Measurements from ENCODE around the gene DLG5.

DLG5 gene

DNA sequence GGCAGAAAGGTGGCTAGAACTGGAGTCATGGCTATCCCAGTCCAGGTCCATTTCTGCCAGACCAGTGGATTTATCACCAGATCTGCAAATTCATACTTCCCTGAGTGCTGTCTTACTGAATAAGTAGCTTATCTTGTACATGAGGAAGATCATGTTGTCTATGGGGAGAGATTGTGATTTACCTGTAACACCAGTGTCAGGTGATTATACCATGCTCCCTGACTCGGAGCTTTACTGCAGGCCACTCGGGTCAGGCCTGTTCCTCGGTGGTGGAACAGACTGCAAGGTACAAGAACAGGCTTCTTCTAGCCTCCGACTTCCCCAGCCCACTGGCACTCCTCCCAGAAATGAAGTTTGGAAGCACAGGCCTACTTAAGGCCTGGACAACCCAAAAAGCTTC, 42.6 kb upstream of the DLG5 start:
- Histone ChIP-seq H3K4me3 (ENCODE audit: low read length) (no peak overlapping the region), H3K36me3 (replicated peaks; ENCODE audit: low read depth, low read length) (no peaks in the 10 kb centered on the region), H2AFZ (ENCODE audit: low read depth, low read length) (no peak overlapping the region), H3K79me2 (ENCODE audit: low read length) (no peaks in the 10 kb centered on the region), H3K9ac (ENCODE audit: low read length) (no peak overlapping the region), H4K20me1 (ENCODE audit: insufficient read depth, low read length) (no peaks in the 10 kb centered on the region), H3K4me1 (ENCODE audit: low read length) (no peaks in the 10 kb centered on the region; the same call in 1 of the 2 replicates), H3K9me3 (ENCODE audit: insufficient read depth, low read length) (no peaks in the 10 kb centered on the region), H3K4me2 (ENCODE audit: low read length) (no peak overlapping the region), H3K27me3 (ENCODE audit: low read depth, low read length) (no peaks in the 10 kb centered on the region), H3K27ac (ENCODE audit: low read length) (no peak overlapping the region)
- TF ChIP-seq CTCF (IDR thresholded peaks at IDR 0.05; ENCODE audit: low read depth, low read length) (no peak), EZH2phosphoT487 (IDR thresholded peaks at IDR 0.05; ENCODE audit: low read depth) (no peak)

GRCh38 chr10:77967611-77968022, 41.1 kb upstream of the DLG5 start:
- no peak overlapping the region for H3K27ac ChIP-seq (ENCODE audit: low read length)
- H3K4me1 ChIP-seq (ENCODE audit: low read length): no peaks in the 10 kb centered on the region; the same call in 1 of the 2 replicates
- no peak overlapping the region for H2AFZ ChIP-seq (ENCODE audit: low read depth, low read length)
- no peaks in the 10 kb centered on the region for H3K36me3 ChIP-seq (replicated peaks; ENCODE audit: low read depth, low read length)
- no peaks in the 10 kb centered on the region for H3K79me2 ChIP-seq (ENCODE audit: low read length)
- no peaks in the 10 kb centered on the region for H3K27me3 ChIP-seq (ENCODE audit: low read depth, low read length)
- H3K9me3 ChIP-seq (ENCODE audit: insufficient read depth, low read length): no peaks in the 10 kb centered on the region
- H4K20me1 ChIP-seq (ENCODE audit: insufficient read depth, low read length): no peaks in the 10 kb centered on the region
- no peak overlapping the region for H3K9ac ChIP-seq (ENCODE audit: low read length)
- H3K4me3 ChIP-seq (ENCODE audit: low read length): no peak overlapping the region
- no peak overlapping the region for H3K4me2 ChIP-seq (ENCODE audit: low read length)
- TF ChIP-seq EZH2phosphoT487 (IDR thresholded peaks at IDR 0.05; ENCODE audit: low read depth): no peak
- no peak for TF ChIP-seq CTCF (IDR thresholded peaks at IDR 0.05; ENCODE audit: low read depth, low read length)

GRCh38 chr10:77965294-77965693, 38.7 kb upstream of the DLG5 start:
- Histone ChIP-seq H4K20me1 (ENCODE audit: insufficient read depth, low read length) (no peaks in the 10 kb centered on the region), H3K79me2 (ENCODE audit: low read length) (no peaks in the 10 kb centered on the region), H3K36me3 (replicated peaks; ENCODE audit: low read depth, low read length) (no peaks in the 10 kb centered on the region), H3K9me3 (ENCODE audit: insufficient read depth, low read length) (no peaks in the 10 kb centered on the region), H2AFZ (ENCODE audit: low read depth, low read length) (no peak overlapping the region), H3K4me1 (ENCODE audit: low read length) (no peaks in the 10 kb centered on the region), H3K4me2 (ENCODE audit: low read length) (no peak overlapping the region), H3K27me3 (ENCODE audit: low read depth, low read length) (no peaks in the 10 kb centered on the region), H3K27ac (ENCODE audit: low read length) (no peak overlapping the region), H3K9ac (ENCODE audit: low read length) (no peak overlapping the region), H3K4me3 (ENCODE audit: low read length) (no peak overlapping the region)
- TF ChIP-seq CTCF (IDR thresholded peaks at IDR 0.05; ENCODE audit: low read depth, low read length): no peak
- TF ChIP-seq EZH2phosphoT487 (IDR thresholded peaks at IDR 0.05; ENCODE audit: low read depth): no peak

GRCh38 chr10:77964811-77965210, 38.3 kb upstream of the DLG5 start:
- H3K4me3 ChIP-seq (ENCODE audit: low read length): no peak overlapping the region
- TF ChIP-seq CTCF (IDR thresholded peaks at IDR 0.05; ENCODE audit: low read depth, low read length) (no peak), EZH2phosphoT487 (IDR thresholded peaks at IDR 0.05; ENCODE audit: low read depth) (no peak)
- H3K4me1 ChIP-seq (ENCODE audit: low read length): no peaks in the 10 kb centered on the region

More at GRCh38 chr10:77964811-77965210, 38.3 kb upstream of the DLG5 start:
- H4K20me1 ChIP-seq (ENCODE audit: insufficient read depth, low read length): no peaks in the 10 kb centered on the region
- H3K4me2 ChIP-seq (ENCODE audit: low read length): no peak overlapping the region
- no peak overlapping the region for H3K9ac ChIP-seq (ENCODE audit: low read length)
- H3K79me2 ChIP-seq (ENCODE audit: low read length): no peaks in the 10 kb centered on the region
- H3K9me3 ChIP-seq (ENCODE audit: insufficient read depth, low read length): no peaks in the 10 kb centered on the region
- no peaks in the 10 kb centered on the region for H3K36me3 ChIP-seq (replicated peaks; ENCODE audit: low read depth, low read length)
- no peaks in the 10 kb centered on the region for H3K27me3 ChIP-seq (ENCODE audit: low read depth, low read length)
- no peak overlapping the region for H3K27ac ChIP-seq (ENCODE audit: low read length)
- H2AFZ ChIP-seq (ENCODE audit: low read depth, low read length): no peak overlapping the region

Data from OCI-LY3 (cell line).